ENCODE results near the gene LATS1.
"Not testable (repeated sequence)": the region's sequence is repeated elsewhere in the genome, so short reads cannot be mapped to it uniquely, and the experiment has no call there.

Gene LATS1

DNA sequence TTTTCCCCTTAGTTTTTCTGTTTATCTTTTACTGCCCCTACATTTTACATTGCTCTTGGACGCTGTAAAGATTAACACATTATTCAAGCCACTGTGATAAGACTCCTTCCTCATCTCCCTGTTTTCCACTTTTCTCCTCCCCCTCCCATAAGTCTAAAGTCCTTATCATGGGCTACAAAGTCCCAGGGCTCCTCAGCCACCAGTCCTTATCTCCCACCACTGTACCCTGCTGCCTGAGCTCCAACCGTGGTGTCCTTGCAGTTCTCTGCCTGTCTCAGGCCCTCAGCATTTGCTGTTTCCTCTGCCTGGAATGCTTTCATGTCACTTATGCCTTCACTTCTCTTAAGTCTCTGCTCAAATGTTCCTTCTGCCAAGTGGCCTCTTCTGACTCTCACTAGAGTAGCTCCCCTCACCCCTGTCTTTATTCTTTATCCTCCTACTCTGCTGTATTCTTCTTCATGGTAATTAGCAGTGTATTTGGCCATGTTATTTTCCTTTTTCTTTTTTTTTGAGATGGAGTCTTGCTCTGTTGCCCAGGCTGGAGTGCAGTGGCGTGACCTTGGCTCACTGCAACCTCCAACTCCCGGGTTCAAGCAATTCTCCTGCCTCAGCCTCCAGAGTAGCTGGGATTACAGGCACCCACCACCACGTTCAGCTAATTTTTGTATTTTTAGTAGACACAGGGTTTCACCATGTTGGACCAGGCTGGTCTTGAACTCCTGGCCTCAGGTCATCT lies 10.8 kb upstream of the LATS1 start:
- DNase-seq = no peak

DNA sequence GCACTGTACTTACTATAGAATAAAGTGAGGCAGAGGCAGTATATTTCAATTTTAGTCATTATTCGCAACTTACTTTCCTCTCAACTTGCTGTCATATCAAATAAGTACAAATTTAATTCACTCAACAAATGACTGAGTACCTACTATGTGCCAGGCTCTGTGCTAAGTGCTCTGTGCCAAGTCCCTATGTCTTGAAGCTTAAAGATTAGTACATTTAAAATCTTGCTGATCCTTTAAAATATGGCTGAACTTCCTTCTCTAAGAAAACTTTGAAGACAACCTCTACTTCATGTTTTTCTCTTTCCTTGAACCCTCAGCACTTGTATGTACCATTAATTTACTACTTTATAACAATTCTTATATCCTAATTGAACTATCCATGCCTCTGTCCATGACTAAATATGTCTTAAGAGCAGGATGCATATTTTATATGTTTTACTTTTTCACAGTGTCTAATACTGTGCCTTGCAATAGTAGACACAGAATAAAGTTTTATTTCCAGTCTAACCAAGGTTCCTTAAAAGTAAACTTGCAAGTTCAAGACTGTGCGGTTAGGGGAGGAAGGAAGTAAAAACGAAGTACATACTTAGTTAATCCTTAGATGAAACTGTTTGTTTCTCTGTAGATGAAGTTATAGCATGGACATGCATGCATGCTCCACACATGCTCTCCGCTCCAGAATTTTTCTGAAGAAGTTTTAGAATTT lies 10.0 kb upstream of the LATS1 start:
- DNase-seq = no peak

DNA sequence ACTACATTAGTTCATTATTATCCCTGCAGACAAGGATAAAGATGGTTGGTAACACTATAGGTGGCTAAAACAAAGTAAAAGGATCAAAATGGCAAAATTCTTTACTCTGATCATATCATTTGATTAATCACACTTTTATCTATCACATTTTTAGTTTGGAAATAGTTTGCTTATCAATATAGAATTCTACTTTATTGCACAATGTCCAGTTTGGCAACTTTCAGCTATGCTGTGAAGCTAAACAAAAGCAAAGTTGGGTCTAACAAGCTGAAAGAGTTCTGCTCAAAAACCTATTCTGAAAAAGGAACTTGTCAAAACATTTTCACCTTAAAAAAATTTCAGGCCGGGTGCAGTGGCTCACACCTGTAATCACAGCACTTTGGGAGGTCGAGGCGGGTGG lies 7.9 kb upstream of the LATS1 start:
- DNase-seq = no peak

DNA sequence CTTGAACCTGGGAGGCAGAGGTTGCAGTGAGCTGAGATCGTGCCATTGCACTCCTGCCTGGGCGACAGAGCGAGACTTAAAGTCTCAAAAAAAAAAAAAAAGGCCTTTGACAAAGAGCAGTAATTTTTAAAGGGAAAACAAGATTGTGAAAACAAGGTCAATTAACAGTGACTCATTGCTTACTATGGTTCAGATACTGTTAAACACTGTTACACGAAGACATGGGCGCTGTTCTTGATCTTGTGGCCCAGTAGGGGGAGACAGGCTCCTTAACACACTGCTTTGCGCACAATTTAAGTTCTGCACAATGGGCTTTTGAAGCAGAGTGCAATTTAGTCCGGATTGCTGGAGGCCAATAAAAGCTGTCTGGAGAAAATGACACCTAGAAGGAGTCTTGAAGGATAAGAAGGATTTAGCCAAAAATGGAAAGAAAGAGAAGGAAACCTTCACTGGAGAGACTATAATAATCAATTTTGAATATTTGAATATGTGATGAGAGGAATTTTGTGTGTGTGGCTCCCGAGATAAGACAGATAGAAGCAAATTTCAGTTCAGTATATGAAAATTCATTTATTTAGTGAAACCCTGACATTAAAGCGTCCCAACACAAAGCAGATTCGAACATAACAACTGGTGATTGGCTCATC lies 6.0 kb upstream of the LATS1 start:
- DNase-seq = no peak

DNA sequence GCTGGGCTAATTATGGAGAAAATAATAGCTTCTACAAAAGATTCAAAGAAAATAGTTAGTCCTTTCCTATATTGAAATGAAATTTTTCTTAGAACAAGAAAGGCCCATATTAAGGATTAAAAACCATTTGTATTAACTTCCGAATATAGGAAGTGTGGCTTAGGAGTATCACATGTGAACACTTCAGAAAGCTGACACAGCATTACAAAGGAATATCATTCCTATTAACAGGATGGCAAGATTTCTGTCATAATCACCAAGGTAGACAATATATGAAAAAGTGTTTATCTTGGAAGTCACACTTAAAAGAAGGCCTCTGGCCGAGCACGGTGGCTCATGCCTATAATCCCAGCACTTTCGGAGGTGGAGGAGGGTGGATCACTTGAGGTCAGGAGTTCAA lies 5.4 kb upstream of the LATS1 start:
- DNase-seq = no peak

DNA sequence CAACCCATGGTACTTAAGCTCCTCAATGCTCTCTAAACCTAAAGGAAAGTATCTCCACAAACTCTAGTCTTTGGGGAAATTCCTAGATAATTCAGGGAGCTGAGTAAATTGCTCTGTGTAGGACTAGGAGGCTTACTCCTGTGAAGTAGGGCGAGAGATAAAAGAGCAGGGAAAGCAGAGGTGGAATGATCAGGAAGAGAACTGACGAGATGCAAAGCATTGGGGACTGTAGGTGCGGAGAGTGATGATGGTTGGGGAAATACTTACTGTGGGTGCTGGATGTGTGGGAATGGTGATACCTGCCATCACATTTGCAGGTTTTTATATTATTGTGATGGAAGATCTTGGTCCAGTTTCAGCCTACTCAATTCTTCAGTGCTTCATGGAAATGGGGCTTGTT lies 1.6 kb upstream of the LATS1 start:
- DNase-seq = no peak

DNA sequence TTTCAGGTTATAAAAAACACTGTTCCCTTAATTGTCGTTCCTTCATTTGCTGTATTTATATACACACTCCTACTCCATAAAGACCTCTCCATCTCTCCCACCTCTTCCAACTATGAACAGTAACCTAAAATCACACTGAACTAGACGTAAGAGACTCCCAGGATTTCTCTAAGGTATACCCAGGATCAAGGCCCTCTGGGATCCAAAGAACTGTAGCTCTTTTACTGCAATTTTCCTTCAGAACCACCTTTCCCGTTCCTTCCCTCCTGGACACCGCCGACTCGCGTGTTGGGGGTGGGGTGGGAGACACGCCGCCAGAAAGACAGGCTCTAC lies 680 bp downstream of the LATS1 start:
- DNase-seq = no peak

DNA sequence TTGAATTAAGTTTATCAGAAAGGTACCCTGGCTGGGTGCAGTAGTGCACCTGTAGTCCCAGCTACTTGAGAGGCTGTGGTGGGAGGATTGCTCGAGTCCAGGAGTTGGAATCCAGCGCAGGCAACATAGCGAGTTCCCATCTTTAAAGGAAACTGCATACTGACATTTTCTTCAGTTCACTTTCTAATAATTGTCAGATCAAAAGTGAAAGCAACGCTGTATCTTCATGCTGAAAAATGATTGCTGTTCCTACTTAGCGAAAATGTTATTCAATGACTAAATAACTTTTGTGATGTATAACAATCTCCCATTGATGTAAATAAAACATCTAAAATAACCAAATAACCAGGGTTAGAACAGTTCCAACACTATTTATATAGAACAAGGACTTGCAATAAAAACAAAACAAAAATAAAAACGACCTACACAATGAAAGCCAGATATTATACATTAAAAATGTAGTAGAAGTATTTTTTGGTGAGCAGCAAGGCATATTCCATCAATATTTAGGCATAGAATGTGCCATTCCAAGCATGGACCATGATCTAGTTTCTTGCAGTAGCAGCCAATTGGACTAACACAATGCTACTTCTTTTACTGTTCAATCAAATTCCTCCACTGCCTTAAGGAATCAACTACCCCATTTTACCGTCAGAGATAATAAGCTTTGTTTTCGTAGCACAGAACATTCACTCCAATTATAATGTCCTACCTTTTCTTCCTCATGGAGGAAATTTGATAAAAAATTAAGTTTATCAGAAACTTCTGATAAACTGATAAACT lies 1.5 kb downstream of the LATS1 start:
- DNase-seq = no peak

DNA sequence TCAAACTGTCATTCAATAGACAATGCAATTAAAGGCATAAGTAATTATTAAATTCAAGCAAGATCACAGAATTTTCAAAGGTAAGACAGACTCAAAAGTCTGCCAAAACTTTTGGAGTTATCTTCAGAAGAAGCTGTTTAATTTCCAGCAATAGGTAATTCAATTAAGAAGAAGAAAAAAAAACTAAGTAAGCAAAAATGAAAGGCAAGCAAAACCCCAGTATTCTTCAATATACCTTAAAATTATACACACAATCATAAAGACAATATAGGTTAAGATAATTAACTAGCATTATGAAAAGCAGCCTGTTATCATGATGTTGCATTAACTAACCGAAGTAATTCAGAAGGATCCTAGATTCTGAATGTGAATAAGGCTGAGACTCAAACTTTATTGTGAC lies 3.5 kb downstream of the LATS1 start:
- no peak for DNase-seq

DNA sequence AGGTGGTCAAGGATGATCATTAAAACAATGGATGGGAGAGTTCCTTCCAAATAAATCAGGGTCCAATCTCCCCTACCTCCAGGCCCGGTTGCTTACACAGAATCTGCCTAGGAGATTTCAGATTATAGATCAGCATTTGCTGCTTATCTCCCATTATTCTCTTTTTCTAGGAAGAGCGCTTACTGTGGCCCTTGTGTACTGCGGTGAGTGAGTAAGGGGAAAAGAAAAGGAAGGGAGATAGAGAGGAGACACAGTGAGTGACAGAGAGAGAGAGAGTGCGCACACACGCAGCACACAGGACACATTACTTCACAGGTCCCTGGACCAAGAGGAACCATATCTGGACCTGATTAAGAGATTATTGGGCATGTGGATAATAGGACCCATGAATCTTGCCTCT lies 6.2 kb downstream of the LATS1 start:
- no peak for DNase-seq

DNA sequence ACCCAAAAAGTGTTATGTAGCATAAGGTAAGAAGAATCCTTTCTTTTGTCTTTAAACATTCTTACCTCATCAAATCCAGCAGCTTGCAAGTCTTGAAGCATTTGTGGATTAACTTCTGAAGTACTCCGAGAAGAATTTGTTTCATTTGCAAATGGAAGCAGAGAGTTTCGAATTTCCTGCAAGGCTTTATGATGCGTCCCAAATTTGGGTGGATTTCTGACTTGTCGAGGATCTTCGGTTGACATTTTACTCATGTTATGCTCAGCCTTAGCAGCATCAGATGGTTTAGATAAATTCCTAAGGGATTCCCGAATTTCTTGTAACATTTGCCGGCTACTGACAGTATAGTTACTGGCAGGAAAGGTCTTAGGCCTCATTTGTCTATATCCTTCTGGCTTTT lies 16.2 kb downstream of the LATS1 start:
- no peak for DNase-seq

DNA sequence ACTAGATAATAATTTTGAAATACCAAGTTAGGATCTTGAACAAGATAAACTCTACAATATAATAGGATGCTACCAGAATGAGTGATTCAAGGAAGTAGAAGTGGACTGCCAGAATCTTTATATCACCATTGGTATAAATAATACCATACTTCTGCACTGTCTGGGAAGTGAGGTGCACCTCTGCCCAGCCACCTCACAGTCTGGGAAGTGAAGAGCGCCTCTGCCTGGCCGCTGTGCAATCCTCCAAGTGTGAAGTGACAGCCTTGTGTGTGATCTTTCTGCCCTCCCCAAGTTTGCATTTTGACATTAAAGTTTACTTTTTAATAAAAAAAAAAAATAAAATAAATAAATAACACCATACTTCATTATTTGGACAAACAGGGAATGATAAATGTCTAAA lies 18.8 kb downstream of the LATS1 start:
- no peak for DNase-seq

DNA sequence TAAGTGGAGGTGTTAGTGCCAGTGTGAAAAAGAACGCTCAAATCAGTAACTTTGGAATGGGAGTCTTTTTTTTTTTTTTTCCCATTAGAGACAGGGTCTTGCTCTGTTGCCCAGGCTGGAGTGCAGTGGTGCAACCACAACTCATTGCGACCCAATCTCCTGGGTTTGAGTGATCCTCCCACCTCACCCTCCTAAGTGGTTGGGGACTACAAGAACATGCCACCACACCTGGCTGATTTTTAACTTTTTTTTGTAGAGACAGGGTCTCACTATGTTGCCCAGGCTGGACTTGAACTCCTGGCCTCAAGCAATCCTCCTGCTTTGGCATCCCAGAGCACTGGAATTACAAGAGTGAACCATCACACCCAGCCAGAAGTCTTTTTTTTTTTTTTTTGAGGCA lies 19.7 kb downstream of the LATS1 start:
- DNase-seq = no peak

DNA sequence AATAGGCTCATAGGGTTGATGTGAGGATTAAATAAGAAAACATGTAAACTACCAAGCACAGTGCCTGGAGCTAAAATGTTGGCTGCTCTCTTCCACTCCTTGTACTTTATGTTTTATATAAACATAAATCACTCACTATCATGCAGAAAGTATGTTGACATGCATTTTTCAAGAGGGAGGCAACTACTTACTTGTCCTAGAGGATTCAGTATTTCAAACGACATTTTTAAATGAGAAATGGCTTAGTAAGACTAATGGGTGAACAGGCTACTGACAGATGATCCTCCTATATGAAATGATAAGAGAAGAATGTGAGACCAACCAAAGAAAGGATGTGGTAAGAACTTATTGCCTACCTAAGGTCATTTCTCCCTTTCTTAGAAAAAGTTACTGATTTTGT lies 21.0 kb downstream of the LATS1 start:
- no peak for DNase-seq

DNA sequence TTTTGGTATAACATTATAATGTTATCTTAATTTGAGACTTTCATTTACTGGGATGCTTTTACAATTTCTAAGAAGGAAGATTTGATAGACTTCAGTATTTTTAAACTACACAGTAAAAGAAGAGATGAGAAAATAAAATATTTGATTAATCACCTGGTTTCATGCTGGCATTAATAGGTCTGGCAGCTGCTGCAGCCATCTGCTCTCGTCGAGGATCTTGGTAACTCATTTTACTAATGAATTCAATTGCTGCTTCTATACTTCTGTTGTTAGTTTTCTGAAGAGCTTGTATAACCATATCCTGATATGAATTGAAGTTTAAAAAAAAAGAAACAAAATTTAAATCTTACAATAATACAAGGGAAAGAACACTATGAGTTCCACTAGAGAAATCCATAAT lies 23.0 kb downstream of the LATS1 start:
- no peak for DNase-seq

DNA sequence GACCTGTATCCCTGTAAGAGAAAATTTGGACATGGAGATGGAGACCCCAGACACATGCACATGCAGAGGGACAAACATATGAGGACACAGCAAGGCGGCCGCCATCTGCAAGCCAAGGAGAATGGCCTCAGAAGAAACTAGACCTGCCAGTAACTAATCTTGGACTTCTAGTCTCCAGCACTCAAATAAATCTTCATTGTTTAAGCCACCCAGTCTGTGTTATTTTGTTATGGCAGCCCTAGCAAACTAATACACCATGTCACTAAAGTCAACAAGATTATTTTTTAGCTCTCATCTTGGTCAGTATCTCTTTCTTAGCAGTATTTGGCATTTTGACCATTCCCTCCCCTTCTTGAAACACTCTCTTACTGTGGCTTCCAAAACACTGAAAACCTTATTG lies 26.7 kb downstream of the LATS1 start:
- no peak for DNase-seq

DNA sequence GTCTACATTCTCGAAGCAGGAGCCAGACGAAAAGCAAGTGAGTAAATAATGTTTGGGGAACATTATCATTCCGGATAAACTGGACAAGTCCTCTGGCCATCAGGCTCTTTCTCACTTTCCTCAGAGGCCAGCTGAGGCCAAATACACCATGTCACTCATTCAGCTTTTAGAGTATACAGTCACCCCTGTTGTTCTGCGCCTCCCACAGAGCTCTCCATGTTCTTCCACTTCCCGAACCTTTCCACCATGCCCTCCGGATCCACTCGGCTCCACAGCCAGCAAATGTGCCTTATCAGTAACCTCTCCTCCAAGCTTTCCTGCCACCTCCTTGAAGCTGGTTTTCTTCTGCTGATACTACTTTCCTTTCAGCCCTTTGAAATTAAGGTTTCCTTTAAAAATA lies 31.7 kb downstream of the LATS1 start:
- DNase-seq = no peak

DNA sequence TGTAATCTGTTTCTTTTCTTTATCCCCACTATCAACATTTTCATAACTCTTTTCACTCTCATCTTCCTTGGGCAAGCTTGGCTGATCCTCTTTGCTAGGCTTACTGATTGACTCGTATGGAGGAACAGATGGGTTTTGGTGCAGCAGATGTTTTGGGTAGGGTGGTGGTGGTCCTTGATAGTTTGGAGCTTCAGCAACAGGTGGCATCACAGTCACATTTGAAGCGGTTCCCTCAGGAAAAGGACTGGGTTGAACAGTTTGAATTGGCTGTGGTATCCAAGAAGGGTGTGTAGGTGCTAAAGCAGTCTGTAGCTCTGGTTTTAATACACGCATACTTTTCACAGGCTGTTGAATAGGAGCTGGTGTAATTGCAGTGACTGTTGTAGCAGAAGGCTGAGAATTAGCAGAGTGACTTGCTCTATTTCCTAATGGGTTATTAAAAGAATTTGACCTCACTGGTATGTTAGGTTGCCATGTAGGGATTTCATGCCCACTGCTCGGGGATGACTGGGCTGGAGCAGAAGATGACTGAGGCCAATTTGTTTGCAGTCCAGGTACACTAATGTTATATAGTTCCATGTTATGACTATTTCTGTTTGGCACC lies 34.5 kb downstream of the LATS1 start:
- DNase-seq = no peak

DNA sequence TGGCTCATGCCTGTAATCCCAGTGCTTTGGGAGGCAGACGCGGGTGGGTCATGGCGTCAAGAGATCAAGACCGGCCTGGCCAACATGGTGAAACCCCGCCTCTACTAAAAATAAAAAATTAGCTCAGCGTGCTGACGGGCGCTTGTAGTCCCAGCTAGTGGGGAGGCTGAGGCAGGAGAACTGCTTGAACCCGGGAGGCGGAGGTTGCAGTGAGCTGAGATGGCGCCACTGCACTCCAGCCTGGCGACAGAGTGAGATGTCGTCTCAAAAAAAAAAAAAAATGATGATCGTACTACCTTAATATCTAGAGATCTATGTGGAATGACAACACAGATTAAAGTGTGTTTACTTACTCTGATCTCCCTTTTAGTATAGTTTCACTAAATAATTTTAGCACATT lies 36.1 kb downstream of the LATS1 start:
- not testable (repeated sequence) for DNase-seq

DNA sequence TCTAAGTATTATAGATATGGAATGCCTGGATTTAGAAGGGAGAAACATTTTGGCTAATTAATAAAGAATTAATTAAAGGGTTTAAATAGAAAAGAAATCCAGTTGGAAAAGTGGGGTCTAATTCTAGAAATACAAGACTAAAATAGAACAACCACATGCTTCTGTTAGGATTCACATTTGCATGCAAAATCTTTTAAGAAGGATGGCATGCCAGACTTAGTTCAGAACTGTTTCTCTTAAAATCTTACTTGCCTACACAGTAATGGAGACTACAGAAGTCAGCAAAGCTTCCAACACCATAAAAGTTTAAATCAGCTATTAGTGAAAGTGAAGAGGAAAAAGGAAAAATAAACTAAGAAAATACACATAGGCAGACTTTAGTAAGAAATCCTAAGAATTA lies 36.7 kb downstream of the LATS1 start:
- no peak for DNase-seq

DNA sequence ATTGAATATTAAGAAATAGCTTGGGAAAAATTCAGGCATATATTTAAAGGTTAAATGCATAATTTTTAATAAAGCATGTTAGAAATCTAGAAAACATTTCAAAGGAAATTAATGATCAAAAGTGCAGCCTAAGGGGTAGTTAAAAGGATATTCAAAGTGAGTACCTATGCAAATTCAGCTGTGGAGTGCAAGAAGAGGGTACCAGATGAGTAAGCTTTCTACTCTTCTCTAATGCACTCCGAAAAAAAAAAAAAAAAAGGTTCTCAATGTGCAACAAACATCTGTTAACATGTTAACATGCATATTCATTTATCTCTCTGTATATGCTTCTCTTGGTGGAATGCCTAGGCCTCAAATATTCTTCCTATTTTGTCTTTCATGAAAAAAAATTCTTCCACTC lies 37.4 kb downstream of the LATS1 start:
- DNase-seq = no peak

DNA sequence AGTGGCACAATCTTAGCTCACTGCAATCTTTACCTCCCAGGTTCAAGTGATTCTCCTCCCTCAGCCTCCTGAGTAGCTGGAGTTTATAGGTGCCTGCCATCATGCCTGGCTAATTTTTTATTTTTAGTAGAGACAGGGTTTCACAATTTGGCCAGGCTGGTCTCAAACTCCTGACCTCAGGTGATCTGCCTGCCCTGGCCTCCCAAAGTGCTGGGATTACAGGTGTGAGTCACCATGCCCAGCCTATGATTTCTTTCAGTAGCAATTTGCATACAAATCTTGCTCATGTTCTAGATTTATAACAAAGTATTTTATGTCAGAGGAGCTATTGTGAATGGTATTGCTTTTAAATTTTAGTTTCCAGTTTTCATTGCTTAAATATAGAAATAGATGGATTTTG lies 45.6 kb downstream of the LATS1 start:
- not testable (repeated sequence) for DNase-seq

DNA sequence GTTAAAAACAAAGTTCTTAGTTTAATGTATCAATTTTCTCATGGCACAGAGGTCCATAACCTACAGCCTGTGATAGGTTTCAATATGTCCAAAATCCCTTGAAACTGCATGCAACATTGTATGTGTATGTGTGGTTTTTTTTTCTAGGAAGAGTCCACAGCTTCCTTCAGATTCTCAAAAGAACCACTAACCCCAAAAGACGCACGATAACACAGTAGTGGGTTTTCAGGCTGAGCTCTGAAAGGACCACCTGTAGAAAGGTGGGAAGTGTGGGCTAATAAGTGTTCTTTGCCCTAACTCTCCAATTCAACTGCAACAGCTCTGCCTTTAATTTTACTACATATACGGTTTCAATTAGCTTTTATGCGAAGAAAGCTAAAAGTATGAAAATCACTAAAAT lies 57.9 kb downstream of the LATS1 start:
- DNase-seq = no peak
